Testis (tissue), 3 donors: ENCODE data around the gene CABP4. TPM values are rescaled to one million over a fixed set of nuclear protein-coding genes. Genes with fewer than 3 reads are reported as not detected.

Experiments used
- DNase-seq: peaks from one replicate; pipeline ENCODE4 v3.0.0-alpha.2; 2019
- H3K27ac ChIP-seq, 2 donors: fragments of 200-600 bp; sonication (generic); one replicate each; pipeline ENCODE4 v1.5.1; 2019
- H3K27me3 ChIP-seq: fragments of 200-600 bp; sonication (generic); one replicate; pipeline ENCODE4 v1.5.1; 2019
- H3K36me3 ChIP-seq: fragments of 200-600 bp; sonication (generic); one replicate; pipeline ENCODE4 v1.5.1; 2017; ENCODE audit warnings: low read depth; ENCODE audit errors: missing control alignments
- H3K4me1 ChIP-seq: fragments of 200-600 bp; sonication (generic); one replicate; pipeline ENCODE4 v1.5.1; 2019
- H3K4me3 ChIP-seq, 2 donors: fragments of 200-600 bp; sonication (generic); one replicate each; pipeline ENCODE4 v1.5.1; 2017 to 2019
- H3K9me3 ChIP-seq: fragments of 200-600 bp; sonication (generic); one replicate; pipeline ENCODE4 v1.5.1; 2017
- CTCF ChIP-seq, 3 experiments: fragments of 450-650 bp in 2 of 3; fragments of 200-600 bp in 1 of 3; sonication (generic) in 1 of 3; IDR thresholded peaks; one replicate each; pipeline ENCODE4 v1.5.1; 2016 to 2019; ENCODE audit warnings: antibody characterized with exemption in 3 of 3, mild to moderate bottlenecking in 2 of 3, moderate library complexity in 1 of 3
- POLR2A ChIP-seq: fragments of 450-650 bp; IDR thresholded peaks from one replicate; pipeline ENCODE4 v1.6.1; 2017; ENCODE audit warnings: antibody characterized with exemption, mild to moderate bottlenecking, moderate library complexity
- WGBS, 2 donors: methylation state at CpG; one replicate each; pipeline ENCODE4 v1.1.5; 2018; 5-methylcytosine and 5-hydroxymethylcytosine counted together
- intact Hi-C: fragments of 100-400 bp; cut with DNase I; formaldehyde crosslinking; loops from one replicate; pipeline ENCODE4 v1.15.1; 2023; ENCODE audit warnings: low total_unique reads
- polyA plus RNA-seq: library from polyadenylated mRNA; stranded (reverse); fragments of 350-450 nt; fragmentation: Illumina TruSeq; extraction: RNeasy Lipid Tissue Mini Kit (QIAGEN cat#74804); gene quantifications from one replicate; pipeline ENCODE4 v1.2.3, GENCODE V29; 2014; ENCODE audit warnings: low read depth, low replicate concordance; ENCODE audit not compliant: insufficient read depth
- total RNA-seq, 2 donors: library from RNA; depleted of rRNA; stranded (reverse); fragments of >200 nt; gene quantifications; one replicate each; pipeline ENCODE4 v1.2.3, GENCODE V29; 2016

The CABP4 gene
- total and polyA plus RNA-seq, 3 donors from 2014 or later, result 0.87 to 1.2 (median 0.98) TPM

- intact Hi-C loops, result loop anchor here (10.0 kb wide), 1 partner anchor 77 kb away; the partner anchor contains the start of gene AIP
- Histone ChIP-seq H3K36me3 (no peaks in the 10 kb centered on the region), H3K27me3 (no peaks in the 10 kb centered on the region), H3K4me3 (no peak overlapping the region), H3K4me1 (peaks cover 1% of the 10 kb centered on the region), H3K27ac (no peak overlapping the region), H3K9me3 (no peaks in the 10 kb centered on the region)
- 53 to 62% methylated on average over 6 to 12 of the region's 12 CpGs for WGBS, 2 donors
- no peak for DNase-seq
- TF ChIP-seq POLR2A (no peak), CTCF (IDR thresholded peaks at IDR 0.05) (no peak)
Observed at GRCh38 chr11:67407688-67408163, 47.4 kb upstream of the CABP4 start.

GRCh38 chr11:67408437-67409200 is 46.5 kb upstream of the CABP4 start:
- intact Hi-C loops, result loop anchor here (10.0 kb wide), 1 partner anchor 76 kb away; the partner anchor contains the start of gene AIP
- H3K4me3 ChIP-seq, result no peak overlapping the region
- H3K4me1 ChIP-seq, result peaks cover 5% of the 10 kb centered on the region
- no peaks in the 10 kb centered on the region for H3K36me3 ChIP-seq
- no peaks in the 10 kb centered on the region for H3K27me3 ChIP-seq
- H3K27ac ChIP-seq, result no peak overlapping the region
- no peak for TF ChIP-seq POLR2A
- TF ChIP-seq CTCF (IDR thresholded peaks at IDR 0.05), result no peak
- DNase-seq, result no peak
- WGBS, 2 donors, result 66 to 74% methylated on average over 12 to 18 of the region's 18 CpGs
- H3K9me3 ChIP-seq, result no peaks in the 10 kb centered on the region

GRCh38 chr11:67409261-67409666 is 45.9 kb upstream of the CABP4 start:
- H3K4me3 ChIP-seq, result no peak overlapping the region
- WGBS, 2 donors, result 74 to 90% methylated on average over 2 to 24 of the region's 24 CpGs
- no peaks in the 10 kb centered on the region for H3K9me3 ChIP-seq
- H3K4me1 ChIP-seq, result peaks cover 5% of the 10 kb centered on the region
- H3K27me3 ChIP-seq, result no peaks in the 10 kb centered on the region
- DNase-seq, result no peak
- intact Hi-C loops, result loop anchor here (10.0 kb wide), 1 partner anchor 76 kb away; the partner anchor contains the start of gene AIP
- no peak for TF ChIP-seq CTCF (IDR thresholded peaks at IDR 0.05)
- H3K27ac ChIP-seq, result no peak overlapping the region
- no peaks in the 10 kb centered on the region for H3K36me3 ChIP-seq

GRCh38 chr11:67409781-67410368 is 45.3 kb upstream of the CABP4 start:
- H3K27ac ChIP-seq, result no peak overlapping the region
- H3K4me1 ChIP-seq, result peaks cover 5% of the 10 kb centered on the region
- H3K9me3 ChIP-seq, result no peaks in the 10 kb centered on the region
- 50 to 51% methylated on average over 10 to 13 of the region's 13 CpGs for WGBS, 2 donors
- DNase-seq, result no peak
- no peaks in the 10 kb centered on the region for H3K36me3 ChIP-seq
- H3K27me3 ChIP-seq, result no peaks in the 10 kb centered on the region
- no peak overlapping the region for H3K4me3 ChIP-seq
- TF ChIP-seq POLR2A (no peak), CTCF (IDR thresholded peaks at IDR 0.05) (no peak)
- intact Hi-C loops, result loop anchor here (10.0 kb wide), 1 partner anchor 75 kb away; the partner anchor contains the start of gene AIP
